Panc1 (cell line): Measurements from ENCODE around the gene TMEM138. TPM values are rescaled to one million over a fixed set of nuclear protein-coding genes. Genes with fewer than 3 reads are reported as not detected.

Experiments used
- ATAC-seq: fragments of 200-7000 bp; cut with Tn5 transposase; 2 replicates; pipeline ENCODE4 v1.9.1; 2020; ENCODE audit warnings: mild to moderate bottlenecking, moderate library complexity
- BruUV-seq: library from RNA; stranded (reverse); fragments of 400-500 nt; replicated peaks from 2 replicates; lab custom pipeline; 2021; lab: Mats Ljungman, UMichigan
- CTCF ChIA-PET: fragments of 300-600 bp; sonication (Branson Sonifier 250); formaldehyde crosslinking; loops from one replicate; lab custom pipeline; 2022; ENCODE audit warnings: antibody characterized with exemption; lab: Charles Lee
- POLR2A ChIA-PET: fragments of 300-600 bp; sonication (Branson Sonifier 250); formaldehyde crosslinking; loops from one replicate; lab custom pipeline; 2022; ENCODE audit warnings: antibody characterized with exemption; lab: Charles Lee
- DNase-seq: peaks from one replicate; pipeline ENCODE4 v3.0.0-alpha.2; 2010; ENCODE audit warnings: low read depth, low spot score
- H3K27ac ChIP-seq: 2 replicates; pipeline ENCODE4 v1.5.1; 2011; ENCODE audit warnings: mild to moderate bottlenecking, low read length, inconsistent platforms
- H3K27me3 ChIP-seq: fragments of 200-500 bp; sonication (Bioruptor generic); 2 replicates; pipeline ENCODE4 v1.6.0; 2014; ENCODE audit warnings: low read length, inconsistent platforms; ENCODE audit not compliant: control insufficient read depth, insufficient read depth
- H3K36me3 ChIP-seq: fragments of 200-500 bp; sonication (Bioruptor generic); 2 replicates; pipeline ENCODE4 v1.5.1; 2014; ENCODE audit warnings: inconsistent platforms, mild to moderate bottlenecking, low read length, moderate library complexity; ENCODE audit not compliant: control insufficient read depth, insufficient read depth
- H3K4me1 ChIP-seq: 2 replicates; pipeline ENCODE4 v1.5.1; 2011; ENCODE audit warnings: inconsistent platforms, mild to moderate bottlenecking, low read length, moderate library complexity; ENCODE audit not compliant: control insufficient read depth, insufficient read depth
- H3K4me3 ChIP-seq, 2 experiments: 2 replicates each; pipeline ENCODE4 v1.5.1; 2011 to 2012; ENCODE audit warnings: low read depth in 2 of 2, low read length in 2 of 2, mild to moderate bottlenecking in 2 of 2, inconsistent platforms in 1 of 2, moderate library complexity in 1 of 2
- H3K9me3 ChIP-seq: fragments of 200-500 bp; sonication (Bioruptor generic); 2 replicates; pipeline ENCODE4 v1.5.1; 2014; ENCODE audit warnings: low read depth, mild to moderate bottlenecking, inconsistent platforms, low read length, moderate library complexity; ENCODE audit not compliant: control insufficient read depth, insufficient read depth
- POLR2AphosphoS5 ChIP-seq: IDR thresholded peaks from 2 replicates; pipeline ENCODE4 v1.6.1; 2012; ENCODE audit warnings: mild to moderate bottlenecking, low read depth, low read length, moderate library complexity
- SIN3A ChIP-seq: IDR thresholded peaks from 2 replicates; pipeline ENCODE4 v1.6.1; 2012; ENCODE audit warnings: low read depth, mild to moderate bottlenecking, low read length, moderate library complexity, borderline replicate concordance; ENCODE audit not compliant: insufficient read depth
- TCF7L2 ChIP-seq: IDR thresholded peaks from 2 replicates; pipeline ENCODE4 v1.6.1; 2011; ENCODE audit warnings: mild to moderate bottlenecking, low read depth, low read length, inconsistent platforms
- in situ Hi-C: cut with HindIII; loops from 2 replicates; pipeline ENCODE4 v1.10.0; 2016; ENCODE audit warnings: low sequenced_read_pairs, low pct_unique_long_range_greater_than_20kb
- intact Hi-C: fragments of 100-400 bp; cut with micrococcal nuclease; formaldehyde crosslinking; loops from one replicate; pipeline ENCODE4 v1.10.0; 2022; ENCODE audit not compliant: unreplicated experiment
- total RNA-seq: library from RNA; stranded (reverse); gene quantifications from one replicate; pipeline ENCODE4 v1.2.1, GENCODE V29; 2021; ENCODE audit not compliant: unreplicated experiment
- TF ChIP-seq, protein P1 (sequence below), 2 experiments: IDR thresholded peaks; 2 replicates each; pipeline ENCODE4 v1.6.1; 2011 to 2012; ENCODE audit warnings: low read depth in 2 of 2, control low read depth in 1 of 2, low read length in 1 of 2, mild to moderate bottlenecking in 1 of 2, moderate library complexity in 1 of 2; ENCODE audit not compliant: insufficient read depth in 1 of 2
- TF ChIP-seq, protein P2 (sequence below): fragments of 450-650 bp; IDR thresholded peaks from 2 replicates; pipeline ENCODE4 v1.5.1; 2017; ENCODE audit warnings: mild to moderate bottlenecking

Gene TMEM138
- total RNA-seq, 1 experiment from 2014 or later = 86.6 TPM

DNA sequence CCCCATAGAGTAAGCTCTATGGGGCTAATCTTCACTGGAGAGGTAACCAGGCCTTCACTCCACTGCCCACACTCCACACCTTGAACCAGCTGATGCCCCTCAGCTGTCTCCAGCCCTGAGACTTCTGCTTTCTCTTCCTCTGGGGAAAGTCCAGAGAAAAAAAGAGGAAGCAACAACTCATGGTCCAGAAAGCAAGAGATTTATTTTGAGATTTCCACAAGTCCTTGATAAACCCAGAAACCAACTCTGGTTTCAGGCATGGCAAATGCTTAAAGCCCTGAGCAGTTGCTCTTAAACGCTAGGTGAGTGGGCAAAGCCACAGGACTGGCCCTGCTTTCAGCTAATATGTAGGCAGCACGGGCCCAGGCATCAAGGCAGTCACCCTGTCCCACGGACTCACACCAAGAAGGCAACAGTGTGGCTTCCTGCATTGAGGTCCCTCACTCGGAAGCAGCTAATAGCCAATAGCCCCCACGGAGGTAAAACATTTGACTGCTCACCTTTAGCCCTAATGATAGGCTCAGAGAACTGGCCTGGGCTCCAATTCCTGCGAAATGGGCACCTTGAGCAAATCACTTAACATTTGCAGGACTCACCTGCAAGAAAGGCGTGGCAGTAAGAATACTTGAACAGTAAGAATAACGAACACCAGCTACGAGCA, 4.8 kb upstream of the TMEM138 start:
- ChIA-PET POLR2A (no interaction called here), CTCF (no interaction called here)
- TF ChIP-seq SIN3A = no peak
- TF ChIP-seq, protein P1, sequence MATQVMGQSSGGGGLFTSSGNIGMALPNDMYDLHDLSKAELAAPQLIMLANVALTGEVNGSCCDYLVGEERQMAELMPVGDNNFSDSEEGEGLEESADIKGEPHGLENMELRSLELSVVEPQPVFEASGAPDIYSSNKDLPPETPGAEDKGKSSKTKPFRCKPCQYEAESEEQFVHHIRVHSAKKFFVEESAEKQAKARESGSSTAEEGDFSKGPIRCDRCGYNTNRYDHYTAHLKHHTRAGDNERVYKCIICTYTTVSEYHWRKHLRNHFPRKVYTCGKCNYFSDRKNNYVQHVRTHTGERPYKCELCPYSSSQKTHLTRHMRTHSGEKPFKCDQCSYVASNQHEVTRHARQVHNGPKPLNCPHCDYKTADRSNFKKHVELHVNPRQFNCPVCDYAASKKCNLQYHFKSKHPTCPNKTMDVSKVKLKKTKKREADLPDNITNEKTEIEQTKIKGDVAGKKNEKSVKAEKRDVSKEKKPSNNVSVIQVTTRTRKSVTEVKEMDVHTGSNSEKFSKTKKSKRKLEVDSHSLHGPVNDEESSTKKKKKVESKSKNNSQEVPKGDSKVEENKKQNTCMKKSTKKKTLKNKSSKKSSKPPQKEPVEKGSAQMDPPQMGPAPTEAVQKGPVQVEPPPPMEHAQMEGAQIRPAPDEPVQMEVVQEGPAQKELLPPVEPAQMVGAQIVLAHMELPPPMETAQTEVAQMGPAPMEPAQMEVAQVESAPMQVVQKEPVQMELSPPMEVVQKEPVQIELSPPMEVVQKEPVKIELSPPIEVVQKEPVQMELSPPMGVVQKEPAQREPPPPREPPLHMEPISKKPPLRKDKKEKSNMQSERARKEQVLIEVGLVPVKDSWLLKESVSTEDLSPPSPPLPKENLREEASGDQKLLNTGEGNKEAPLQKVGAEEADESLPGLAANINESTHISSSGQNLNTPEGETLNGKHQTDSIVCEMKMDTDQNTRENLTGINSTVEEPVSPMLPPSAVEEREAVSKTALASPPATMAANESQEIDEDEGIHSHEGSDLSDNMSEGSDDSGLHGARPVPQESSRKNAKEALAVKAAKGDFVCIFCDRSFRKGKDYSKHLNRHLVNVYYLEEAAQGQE (IDR thresholded peaks at IDR 0.05; ENCODE audit: insufficient read depth in 1 of 2, low read depth in 2 of 2, low read length in 1 of 2) = no peak
- Histone ChIP-seq H3K27ac (no peak overlapping the region), H3K36me3 (no peaks in the 10 kb centered on the region), H3K9me3 (no peaks in the 10 kb centered on the region), H3K27me3 (no peaks in the 10 kb centered on the region), H3K4me3 (no peak overlapping the region), H3K4me1 (0 out of 2 replicates have a peak, but pooled peaks cover 4% of the 10 kb centered on the region)
- DNase-seq (no peak), ATAC-seq (no peak)
- BruUV-seq = no TSS peak
- in situ Hi-C loops = no loop called here
- intact Hi-C loops = no loop called here

DNA sequence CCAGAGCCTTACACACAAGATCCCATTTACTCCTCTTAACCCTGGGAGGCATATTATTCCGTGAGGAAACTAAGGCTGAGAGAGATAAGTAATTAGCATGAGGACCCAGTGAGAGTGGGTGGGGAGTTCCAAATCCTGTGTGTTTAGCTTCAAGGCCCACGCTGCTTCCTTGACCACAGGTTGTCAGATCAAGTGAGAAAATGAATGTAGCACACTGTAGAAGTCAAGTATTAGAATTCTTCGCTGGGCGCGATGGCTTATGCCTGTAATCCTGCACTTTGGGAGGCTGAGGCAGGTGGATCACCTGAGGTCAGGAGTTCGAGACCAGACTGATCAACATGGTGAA, 4.3 kb upstream of the TMEM138 start:
- no TSS peak for BruUV-seq
- Histone ChIP-seq H3K36me3 (no peaks in the 10 kb centered on the region), H3K4me3 (no peak overlapping the region), H3K9me3 (no peaks in the 10 kb centered on the region), H3K27me3 (no peaks in the 10 kb centered on the region), H3K4me1 (0 out of 2 replicates have a peak, but pooled peaks cover 4% of the 10 kb centered on the region), H3K27ac (no peak overlapping the region)
- ATAC-seq = no peak
- intact Hi-C loops = no loop called here
- POLR2A ChIA-PET = no interaction called here
- no peak for DNase-seq
- CTCF ChIA-PET = no interaction called here
- in situ Hi-C loops = no loop called here
- TF ChIP-seq, protein P1 (IDR thresholded peaks at IDR 0.05; ENCODE audit: insufficient read depth in 1 of 2, low read depth in 2 of 2, low read length in 1 of 2) = no peak
- TF ChIP-seq POLR2AphosphoS5 (no peak), TCF7L2 (no peak), SIN3A (no peak)
- TF ChIP-seq, protein P2, sequence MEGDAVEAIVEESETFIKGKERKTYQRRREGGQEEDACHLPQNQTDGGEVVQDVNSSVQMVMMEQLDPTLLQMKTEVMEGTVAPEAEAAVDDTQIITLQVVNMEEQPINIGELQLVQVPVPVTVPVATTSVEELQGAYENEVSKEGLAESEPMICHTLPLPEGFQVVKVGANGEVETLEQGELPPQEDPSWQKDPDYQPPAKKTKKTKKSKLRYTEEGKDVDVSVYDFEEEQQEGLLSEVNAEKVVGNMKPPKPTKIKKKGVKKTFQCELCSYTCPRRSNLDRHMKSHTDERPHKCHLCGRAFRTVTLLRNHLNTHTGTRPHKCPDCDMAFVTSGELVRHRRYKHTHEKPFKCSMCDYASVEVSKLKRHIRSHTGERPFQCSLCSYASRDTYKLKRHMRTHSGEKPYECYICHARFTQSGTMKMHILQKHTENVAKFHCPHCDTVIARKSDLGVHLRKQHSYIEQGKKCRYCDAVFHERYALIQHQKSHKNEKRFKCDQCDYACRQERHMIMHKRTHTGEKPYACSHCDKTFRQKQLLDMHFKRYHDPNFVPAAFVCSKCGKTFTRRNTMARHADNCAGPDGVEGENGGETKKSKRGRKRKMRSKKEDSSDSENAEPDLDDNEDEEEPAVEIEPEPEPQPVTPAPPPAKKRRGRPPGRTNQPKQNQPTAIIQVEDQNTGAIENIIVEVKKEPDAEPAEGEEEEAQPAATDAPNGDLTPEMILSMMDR = no peak
